HG03521 (cell line): ENCODE results near the gene EYA2.
"Not testable (repeated sequence)": the region's sequence is repeated elsewhere in the genome, so short reads cannot be mapped to it uniquely, and the experiment has no call there.

Source experiments
- ATAC-seq: cut with Tn5 transposase; IDR thresholded peaks from one replicate; pipeline ENCODE4 v1.9.1; 2021; ENCODE audit warnings: mild to moderate bottlenecking, moderate library complexity; ENCODE audit not compliant: unreplicated experiment

The EYA2 gene

GRCh38 chr20:47160240-47160639 is 265.6 kb downstream of the EYA2 start:
- no peak for ATAC-seq

- no peak for ATAC-seq
Observed at GRCh38 chr20:47160992-47161391, 266.3 kb downstream of the EYA2 start.

GRCh38 chr20:47161411-47161810 is 266.8 kb downstream of the EYA2 start:
- ATAC-seq = no peak

DNA sequence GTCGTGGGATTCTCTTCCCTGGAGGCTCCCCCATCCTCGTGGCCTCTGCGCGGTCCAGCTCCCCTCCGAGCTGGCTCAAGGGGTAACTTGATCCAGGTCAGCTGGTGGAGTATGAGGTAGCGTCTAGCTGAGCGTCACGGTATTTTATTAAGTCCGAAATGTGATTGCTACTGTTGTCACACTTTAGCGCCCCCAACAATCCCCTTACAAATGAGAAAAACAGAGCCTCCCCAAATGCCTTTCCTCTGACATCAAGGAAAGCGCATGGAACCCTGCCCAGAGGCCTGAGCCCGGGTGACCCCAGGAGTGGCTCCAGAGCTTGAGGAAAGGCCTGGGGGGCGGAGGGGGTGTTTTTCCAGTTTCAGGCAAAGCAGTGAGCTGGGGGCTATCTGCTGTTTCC is 269.5 kb downstream of the EYA2 start:
- ATAC-seq = no peak

DNA sequence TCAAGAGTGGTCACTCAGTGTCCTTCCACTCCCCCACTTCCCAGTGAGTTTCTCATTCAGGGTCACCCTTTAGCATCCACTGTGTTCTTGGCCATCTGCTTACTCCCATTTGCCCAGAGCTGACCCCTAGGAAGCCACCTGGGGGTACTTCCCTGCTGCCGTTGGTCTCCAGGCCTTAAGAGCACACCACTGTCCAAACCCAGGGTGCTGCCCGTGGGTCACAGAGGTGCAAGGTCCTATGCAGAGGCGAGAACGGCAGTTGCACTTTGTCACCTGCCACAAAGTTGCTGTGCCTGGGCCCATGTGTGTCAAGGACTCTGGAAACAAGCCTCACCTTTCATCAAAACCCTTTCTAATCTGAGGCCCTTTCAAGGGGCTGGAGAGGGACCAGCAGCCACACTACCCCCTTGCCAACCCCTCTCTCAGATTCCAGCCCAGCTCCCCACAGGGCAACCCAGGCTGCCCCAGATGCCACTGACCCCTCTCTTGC is 270.8 kb downstream of the EYA2 start:
- ATAC-seq = no peak

DNA sequence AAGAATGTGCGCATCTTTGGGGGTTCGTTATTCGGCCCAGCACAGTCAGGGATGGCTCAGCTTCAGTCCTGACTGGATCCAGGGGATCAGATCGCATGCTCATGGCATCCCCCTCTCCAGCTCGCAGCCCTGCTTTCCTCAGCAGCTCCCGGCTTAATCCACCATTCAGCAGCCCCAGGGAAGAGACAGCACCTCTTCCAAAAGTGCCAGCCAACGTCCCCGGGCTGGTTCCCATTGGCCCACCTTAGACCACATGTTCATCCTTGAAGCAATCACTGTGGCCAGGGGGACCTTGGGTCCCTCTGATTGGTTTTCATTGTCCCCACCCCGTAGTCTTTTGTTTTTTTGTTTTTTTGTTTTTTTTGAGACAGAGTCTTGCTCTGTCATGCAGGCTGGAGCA is 273.2 kb downstream of the EYA2 start:
- no peak for ATAC-seq

GRCh38 chr20:47172579-47172978 is 277.9 kb downstream of the EYA2 start:
- ATAC-seq = no peak

GRCh38 chr20:47173596-47174216 is 279.1 kb downstream of the EYA2 start:
- ATAC-seq = no peak

GRCh38 chr20:47174456-47175243 is 280.0 kb downstream of the EYA2 start:
- no peak for ATAC-seq

- ATAC-seq = no peak
Observed at GRCh38 chr20:47175493-47175892, 280.9 kb downstream of the EYA2 start.

- ATAC-seq = not testable (repeated sequence)
Observed at GRCh38 chr20:47176217-47176616, 281.6 kb downstream of the EYA2 start.

GRCh38 chr20:47178277-47178676 is 283.6 kb downstream of the EYA2 start:
- ATAC-seq = no peak

DNA sequence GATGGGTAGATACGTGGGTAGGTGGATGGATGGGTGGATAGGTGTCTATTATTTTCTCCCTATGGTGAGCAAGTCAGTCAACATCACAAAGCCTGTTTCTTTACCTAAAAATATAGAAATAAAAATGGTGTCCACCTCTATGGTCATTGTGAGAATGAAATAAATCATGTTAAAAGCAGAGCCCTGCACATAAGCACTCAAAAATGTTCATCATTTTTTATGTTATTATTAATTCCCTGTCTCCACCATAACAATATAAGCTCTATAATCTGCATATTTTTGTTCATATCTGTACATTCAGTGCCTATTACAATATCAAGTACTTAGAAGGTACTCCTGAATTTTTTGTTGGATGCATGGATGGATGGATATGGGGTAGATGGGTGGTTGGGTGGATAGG is 284.2 kb downstream of the EYA2 start:
- no peak for ATAC-seq

GRCh38 chr20:47179267-47179666 is 284.6 kb downstream of the EYA2 start:
- no peak for ATAC-seq

- no peak for ATAC-seq
Observed at GRCh38 chr20:47181056-47181862, 286.6 kb downstream of the EYA2 start.

- no peak for ATAC-seq
Observed at GRCh38 chr20:47183367-47183766, 288.7 kb downstream of the EYA2 start.

DNA sequence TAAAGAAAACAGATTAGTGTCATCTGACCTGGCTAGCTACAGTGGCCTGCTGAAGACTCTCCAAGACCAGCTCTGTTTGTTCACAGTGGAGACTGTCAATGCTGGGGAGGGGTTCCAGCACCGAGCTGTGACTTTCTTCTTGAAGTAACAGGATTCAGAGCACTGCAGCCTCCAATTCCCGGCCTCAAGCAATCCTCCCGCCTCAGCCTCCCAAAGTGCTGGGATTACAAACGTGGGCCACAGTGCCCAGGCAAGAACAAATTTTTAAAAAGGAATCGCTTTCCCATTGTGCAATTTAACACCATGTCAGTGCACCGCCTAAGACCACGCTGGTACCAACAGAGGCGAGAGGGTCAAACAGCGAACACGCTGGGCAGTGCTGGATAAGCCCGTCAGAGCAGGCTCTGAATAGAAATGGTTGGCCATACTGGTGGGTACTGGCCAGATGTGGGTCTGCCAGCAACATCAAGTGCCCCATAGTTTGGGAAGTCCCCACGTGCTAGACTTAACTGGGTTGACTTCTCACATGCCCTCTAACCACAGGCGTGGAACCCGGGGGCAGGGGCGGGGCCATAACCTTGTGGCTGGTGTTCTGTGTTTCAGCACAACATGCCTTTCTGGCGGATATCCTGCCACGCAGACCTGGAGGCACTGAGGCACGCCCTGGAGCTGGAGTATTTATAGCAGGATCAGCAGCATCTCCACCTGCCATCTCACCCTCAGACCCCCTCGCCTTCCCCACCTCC is 293.0 kb downstream of the EYA2 start:
- ATAC-seq = no peak

- ATAC-seq = no peak
Observed at GRCh38 chr20:47188540-47188939, 293.9 kb downstream of the EYA2 start.

DNA sequence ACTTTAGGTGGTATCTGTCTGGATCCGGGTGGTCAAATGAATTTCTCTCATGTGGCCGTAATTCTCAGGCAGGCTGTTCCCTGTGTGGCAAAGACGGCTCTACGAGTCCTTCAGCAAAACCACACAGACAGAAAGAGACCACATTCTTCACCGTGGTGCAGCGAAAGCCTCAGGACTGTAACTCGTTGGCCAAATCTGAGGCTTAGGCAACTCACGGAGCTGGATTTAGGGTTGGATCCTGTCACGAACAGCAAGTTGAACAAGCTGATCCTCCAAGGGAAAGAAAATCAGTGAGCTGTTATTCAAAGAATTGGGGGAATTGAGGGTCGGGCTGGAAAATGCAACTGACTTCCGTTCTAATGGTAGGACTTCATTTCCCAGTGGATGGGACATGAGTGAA is 294.4 kb downstream of the EYA2 start:
- ATAC-seq = no peak

DNA sequence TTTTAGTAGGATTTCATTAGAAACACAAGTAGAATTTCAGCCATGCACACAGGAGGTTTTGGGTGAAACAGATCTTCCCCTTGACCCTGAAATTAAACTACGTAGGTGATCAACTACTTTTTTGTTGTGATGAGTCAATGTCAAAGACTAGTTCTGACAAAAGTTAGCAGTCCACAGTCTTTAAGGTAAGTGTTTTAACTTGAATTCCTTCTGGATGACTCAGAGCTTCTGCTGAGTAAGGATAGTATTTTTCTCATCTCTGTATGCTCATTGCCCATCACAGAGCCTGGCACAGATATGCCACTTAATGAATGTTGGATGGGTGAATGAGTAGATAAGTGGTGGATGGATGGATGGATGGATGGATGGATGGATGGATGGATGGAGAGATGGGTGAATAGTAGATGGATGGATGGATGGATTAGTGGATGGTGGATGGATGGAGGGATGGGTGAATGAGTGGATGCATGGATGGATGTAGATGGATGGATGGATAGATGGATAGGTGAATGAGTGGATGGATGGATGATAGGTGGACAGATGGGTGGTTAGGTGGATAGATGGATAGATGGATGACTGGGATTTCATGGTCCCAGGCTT is 296.5 kb downstream of the EYA2 start:
- ATAC-seq = no peak

- ATAC-seq = no peak
Observed at GRCh38 chr20:47191956-47192355, 297.3 kb downstream of the EYA2 start.
